Measurements from ENCODE around the gene SLC6A9. TPM values are rescaled to one million over a fixed set of nuclear protein-coding genes. Genes with fewer than 3 reads are reported as not detected.

The SLC6A9 gene
- total RNA-seq, 1 donor = 25.9 TPM

DNA sequence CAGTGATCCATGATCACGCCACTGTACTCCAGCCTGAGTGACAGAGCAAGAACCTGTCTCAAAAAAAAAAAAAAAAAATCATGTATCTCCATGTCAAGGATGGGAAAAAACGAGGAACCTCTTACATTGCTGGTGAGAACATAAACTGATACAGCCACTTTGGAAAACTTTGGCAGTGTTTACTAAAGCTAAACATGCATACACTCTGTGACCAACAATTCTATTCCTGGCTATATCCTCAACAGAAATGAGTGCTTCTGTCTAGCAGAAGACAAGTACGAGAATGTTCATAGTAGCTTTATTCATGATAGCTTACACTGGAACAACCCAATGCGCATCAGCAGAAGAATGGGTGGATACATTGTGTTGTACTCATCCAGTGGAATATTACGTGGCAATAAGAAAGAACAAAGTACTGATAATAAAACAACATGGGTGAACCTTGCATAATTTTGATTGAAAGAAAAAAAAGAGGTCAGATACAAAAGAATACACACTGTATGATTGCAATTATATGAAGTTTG lies 31.5 kb upstream of the SLC6A9 start:
- no peak overlapping the region for H3K4me3 ChIP-seq (ENCODE audit: low read depth, low read length)
- TF ChIP-seq, protein P1, sequence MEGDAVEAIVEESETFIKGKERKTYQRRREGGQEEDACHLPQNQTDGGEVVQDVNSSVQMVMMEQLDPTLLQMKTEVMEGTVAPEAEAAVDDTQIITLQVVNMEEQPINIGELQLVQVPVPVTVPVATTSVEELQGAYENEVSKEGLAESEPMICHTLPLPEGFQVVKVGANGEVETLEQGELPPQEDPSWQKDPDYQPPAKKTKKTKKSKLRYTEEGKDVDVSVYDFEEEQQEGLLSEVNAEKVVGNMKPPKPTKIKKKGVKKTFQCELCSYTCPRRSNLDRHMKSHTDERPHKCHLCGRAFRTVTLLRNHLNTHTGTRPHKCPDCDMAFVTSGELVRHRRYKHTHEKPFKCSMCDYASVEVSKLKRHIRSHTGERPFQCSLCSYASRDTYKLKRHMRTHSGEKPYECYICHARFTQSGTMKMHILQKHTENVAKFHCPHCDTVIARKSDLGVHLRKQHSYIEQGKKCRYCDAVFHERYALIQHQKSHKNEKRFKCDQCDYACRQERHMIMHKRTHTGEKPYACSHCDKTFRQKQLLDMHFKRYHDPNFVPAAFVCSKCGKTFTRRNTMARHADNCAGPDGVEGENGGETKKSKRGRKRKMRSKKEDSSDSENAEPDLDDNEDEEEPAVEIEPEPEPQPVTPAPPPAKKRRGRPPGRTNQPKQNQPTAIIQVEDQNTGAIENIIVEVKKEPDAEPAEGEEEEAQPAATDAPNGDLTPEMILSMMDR (IDR thresholded peaks at IDR 0.05; ENCODE audit: insufficient read depth, low read length) = no peak
- DNase-seq (ENCODE audit: low read depth) = no peak

DNA sequence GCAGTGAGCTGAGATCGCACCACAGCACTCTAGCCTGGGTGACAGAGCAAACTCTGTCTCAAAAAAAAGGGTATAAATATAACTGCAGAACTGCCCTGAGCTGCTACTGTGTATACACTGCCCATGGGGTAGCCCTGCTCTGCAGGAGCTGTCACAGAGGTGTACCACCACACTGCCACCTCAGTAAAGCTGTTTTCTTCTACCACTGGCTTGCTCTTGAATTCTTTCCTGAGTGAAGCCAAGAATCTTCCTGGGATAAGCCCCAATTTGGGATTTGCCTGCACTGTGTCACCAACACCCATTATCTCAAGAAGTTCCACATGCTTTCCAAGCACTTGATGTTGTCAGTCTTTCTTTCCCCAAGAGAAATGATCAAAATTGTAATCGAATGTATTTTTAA lies 30.6 kb upstream of the SLC6A9 start:
- no peak overlapping the region for H3K4me3 ChIP-seq (ENCODE audit: low read depth, low read length)
- TF ChIP-seq, protein P1 (IDR thresholded peaks at IDR 0.05; ENCODE audit: insufficient read depth, low read length) = no peak
- no peak for DNase-seq (ENCODE audit: low read depth)

DNA sequence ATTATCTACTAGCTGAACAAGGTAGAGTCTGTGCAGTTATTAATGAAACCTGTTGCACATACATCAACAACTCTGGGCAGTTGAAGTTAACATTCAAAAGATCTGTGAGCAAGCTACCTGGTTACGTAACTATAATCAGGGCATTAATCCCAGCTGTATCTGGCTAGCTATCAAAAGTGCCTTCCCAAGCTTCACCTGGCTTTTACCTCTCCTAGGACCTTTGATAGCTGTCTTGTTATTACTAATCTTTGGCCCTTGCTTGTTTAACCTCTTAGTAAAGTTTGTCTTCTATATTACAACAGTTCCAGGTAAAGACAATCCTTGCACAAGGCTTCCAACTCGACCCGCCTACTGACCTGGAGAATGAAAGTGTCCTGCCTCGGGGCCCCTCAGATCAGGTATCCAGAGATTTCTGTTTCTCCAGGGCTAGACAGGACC lies 29.6 kb upstream of the SLC6A9 start:
- no peak for DNase-seq (ENCODE audit: low read depth)
- TF ChIP-seq, protein P1 (IDR thresholded peaks at IDR 0.05; ENCODE audit: insufficient read depth, low read length) = no peak
- H3K4me3 ChIP-seq (ENCODE audit: low read depth, low read length) = no peak overlapping the region

DNA sequence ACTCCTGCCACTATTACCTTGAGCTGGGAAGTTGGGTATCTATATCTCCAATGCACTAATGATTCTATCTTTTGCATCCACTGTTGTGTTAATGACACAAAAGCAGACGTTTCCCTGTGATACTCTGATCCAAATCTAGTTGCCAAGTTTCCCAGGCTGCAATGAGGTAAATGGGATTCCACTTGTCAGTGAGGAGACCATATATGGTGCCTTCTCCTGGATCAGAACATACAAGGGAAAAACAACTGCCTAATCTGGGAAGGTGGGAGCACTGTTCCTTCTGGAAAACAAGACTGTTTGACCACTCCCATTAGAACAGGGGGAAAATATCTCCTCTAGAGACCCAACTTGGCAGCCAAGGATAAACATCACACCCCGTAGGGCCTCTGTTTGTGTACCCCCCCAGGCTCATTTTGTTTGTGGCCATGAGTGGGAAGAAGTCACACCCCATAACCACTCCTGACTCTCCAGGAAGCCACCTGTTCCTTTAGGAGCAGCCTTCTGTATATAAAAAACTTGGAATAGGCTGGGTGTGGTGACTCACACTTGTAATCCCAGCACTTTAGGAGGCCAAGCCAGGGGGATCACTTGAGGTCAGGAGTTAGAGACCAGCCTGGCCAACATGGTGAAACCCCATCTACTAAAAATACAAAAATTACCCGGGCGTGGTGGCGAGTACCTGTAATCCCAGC lies 28.5 kb upstream of the SLC6A9 start:
- DNase-seq (ENCODE audit: low read depth) = peak; percentile 12
- no peak overlapping the region for H3K4me3 ChIP-seq (ENCODE audit: low read depth, low read length)
- TF ChIP-seq, protein P1 (IDR thresholded peaks at IDR 0.05; ENCODE audit: insufficient read depth, low read length) = no peak

DNA sequence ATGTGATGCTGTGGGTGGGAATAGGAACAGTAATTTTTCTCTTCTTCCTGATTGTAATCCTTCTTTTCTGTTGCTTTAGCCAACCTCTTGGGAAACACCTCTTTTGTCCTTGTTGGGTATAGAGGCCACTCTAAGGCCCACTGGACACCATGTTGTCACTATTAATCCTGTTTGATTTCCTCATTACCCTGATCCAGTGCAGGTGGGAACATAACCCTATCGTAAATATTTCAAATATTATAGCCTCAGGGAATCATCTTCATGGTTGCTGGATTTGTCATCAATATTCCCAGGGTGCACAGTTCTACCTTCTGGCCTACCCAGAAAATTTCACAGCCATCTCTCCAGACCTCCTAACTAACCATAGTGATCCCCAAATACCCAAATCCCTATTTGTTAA lies 27.9 kb upstream of the SLC6A9 start:
- H3K4me3 ChIP-seq (ENCODE audit: low read depth, low read length) = no peak overlapping the region
- TF ChIP-seq, protein P1 (IDR thresholded peaks at IDR 0.05; ENCODE audit: insufficient read depth, low read length) = no peak
- no peak for DNase-seq (ENCODE audit: low read depth)

DNA sequence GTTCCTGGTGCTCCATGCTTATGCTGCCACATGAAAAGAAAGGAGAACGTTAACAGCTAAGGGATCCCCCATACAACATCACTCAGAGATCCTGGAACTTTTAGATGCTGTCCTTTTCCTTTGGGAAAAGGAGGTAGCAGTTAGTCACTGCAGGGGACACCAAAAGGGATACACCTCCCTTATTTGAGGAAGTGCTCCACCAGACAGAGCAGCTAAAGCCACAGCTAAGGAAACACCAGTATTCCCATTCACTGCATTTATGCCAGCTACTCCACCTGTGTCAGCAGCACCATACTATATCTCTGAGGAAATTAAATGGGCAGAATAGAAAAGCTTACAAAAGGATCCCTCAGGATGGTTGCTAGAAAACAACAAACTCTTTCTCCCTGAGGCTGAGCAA lies 26.0 kb upstream of the SLC6A9 start:
- DNase-seq (ENCODE audit: low read depth) = no peak
- TF ChIP-seq, protein P1 (IDR thresholded peaks at IDR 0.05; ENCODE audit: insufficient read depth, low read length) = no peak
- no peak overlapping the region for H3K4me3 ChIP-seq (ENCODE audit: low read depth, low read length)

All from fibroblast of the aortic adventitia (primary cell).